8988T (cell line): ENCODE results near the gene SENP6.
"Not testable (repeated sequence)": the region's sequence is repeated elsewhere in the genome, so short reads cannot be mapped to it uniquely, and the experiment has no call there.

ENCODE experiments used
- DNase-seq: peaks from one replicate; pipeline ENCODE4 v3.0.0; 2011

The SENP6 gene

DNA sequence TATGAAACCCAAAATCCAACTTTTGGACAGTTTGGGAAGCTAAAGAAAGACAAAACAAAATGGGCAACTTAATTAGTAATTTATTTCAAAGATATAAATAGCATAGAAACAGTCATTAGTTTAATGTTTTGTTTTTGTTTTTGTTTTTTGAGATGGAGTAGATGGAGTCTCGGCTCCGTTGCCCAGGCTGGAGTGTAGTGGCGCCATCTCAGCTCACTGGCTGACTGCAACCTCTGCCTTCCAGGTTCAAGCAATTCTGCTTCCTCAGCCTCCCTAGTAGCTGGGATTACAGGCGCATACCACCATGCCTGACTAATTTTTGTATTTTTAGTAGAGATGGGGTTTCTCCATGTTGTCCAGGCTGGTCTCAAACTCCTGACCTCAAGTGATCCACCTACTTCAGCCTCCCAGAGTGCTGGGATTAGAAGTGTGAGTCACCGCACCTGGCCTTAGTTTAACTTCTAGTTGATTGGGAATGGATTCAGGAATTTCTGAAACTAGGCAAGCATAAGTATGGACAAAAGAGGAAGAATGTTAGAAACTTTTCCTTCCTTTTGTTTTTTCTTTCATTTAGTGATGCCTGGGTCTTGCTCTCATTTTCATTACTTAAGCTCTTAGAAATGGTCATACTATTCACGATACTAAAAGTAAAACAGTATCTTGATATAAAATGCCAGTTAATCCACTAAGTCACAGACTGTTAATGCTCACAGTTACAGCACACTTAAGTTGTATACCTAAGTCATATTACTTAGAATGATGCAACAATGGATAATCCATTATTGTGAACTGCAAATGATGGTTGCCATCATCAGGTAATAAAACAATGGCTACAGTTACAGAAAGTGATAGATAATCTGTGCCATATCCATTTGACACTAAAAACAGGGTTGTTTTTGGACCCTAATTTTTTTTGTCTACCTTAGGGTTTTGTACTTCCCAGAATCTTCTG, 8.2 kb downstream of the SENP6 start:
- no peak for DNase-seq

DNA sequence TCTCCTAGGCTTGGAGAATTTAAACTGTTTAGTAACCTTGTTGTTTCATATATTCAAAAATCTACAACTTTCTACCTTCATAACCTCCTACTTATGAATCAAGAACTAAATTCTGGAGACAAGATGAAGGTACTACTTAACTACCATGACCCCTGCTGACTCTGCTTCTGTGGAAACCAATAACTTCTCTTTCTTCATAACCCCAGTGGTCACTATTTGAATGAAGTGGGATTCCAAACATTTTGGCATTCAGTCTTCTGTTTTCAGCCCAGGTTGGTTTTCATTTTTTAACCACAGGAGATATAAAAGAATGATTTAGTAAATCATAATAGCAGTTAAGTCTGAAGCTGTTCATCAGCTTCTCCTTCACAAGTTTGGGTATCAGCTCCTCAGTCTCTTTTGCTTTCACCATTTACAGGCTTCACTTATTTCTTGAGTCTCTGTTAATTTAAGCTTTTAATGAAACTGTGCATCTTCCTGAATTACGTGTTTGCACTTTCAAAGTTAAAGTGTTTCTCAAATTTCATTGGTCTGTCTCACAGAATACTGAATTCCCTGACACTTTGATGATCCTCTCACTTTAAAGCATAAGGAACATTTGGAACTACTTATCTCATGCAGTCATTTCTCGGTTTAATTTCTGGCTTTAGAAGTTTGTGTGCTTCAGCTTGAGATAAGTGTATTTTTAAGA, 9.5 kb downstream of the SENP6 start:
- DNase-seq = no peak

DNA sequence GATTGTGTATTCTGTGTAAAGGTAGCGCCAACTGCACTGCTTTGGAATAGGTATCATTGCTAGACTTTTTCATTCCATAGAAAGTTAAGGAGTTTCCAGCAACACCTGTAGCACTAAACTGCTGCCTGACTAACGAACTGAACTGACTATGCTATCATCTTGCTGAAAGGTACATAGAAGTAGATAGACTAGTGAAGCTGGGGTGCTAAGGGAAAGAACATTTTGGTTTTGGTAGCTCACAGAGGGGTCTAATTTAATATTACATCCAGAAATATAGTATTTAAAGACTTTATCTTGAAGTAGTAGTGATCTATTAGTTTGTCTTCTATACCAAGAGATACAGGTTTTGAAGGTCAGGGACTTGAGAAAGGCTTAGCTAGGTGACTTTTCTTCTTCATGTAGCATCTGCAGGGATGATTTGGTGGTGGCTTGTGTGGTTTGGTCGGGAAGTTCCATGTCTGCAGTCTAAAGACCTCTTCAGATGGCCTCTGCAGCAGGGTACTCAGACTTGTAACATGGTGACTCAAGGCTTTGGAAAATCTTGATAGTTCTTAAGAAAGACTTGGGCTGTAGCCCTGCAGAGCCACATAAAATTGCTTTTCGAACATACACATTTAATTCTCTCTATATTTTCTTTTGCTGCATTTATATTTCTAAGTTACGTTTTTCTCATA, 10.2 kb downstream of the SENP6 start:
- no peak for DNase-seq

- no peak for DNase-seq
Observed at GRCh38 chr6:75612434-75612833, 10.8 kb downstream of the SENP6 start.

DNA sequence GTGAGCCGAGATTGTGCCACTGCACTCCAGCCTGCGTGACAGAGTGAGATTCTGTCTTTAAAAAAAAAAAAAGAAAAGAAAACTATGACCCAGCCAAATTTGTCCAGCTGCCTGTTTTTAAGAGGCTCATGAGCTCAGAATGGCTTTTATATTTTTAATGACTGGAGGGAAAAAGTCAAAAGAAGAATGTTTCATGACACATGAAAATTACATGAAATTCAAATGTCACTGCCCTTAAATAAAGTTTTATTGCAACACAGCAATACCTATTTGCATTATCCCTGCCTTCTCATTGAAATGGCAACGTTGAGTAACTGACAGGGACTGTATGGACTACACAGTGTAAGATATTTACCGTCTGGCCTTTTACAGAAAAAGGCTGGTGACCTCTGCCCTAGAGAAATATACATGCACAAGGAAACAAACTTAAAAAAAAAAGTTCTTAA, 11.4 kb downstream of the SENP6 start:
- DNase-seq = no peak

- DNase-seq = no peak
Observed at GRCh38 chr6:75618437-75618836, 16.8 kb downstream of the SENP6 start.

GRCh38 chr6:75619230-75619899, 17.7 kb downstream of the SENP6 start:
- no peak for DNase-seq

DNA sequence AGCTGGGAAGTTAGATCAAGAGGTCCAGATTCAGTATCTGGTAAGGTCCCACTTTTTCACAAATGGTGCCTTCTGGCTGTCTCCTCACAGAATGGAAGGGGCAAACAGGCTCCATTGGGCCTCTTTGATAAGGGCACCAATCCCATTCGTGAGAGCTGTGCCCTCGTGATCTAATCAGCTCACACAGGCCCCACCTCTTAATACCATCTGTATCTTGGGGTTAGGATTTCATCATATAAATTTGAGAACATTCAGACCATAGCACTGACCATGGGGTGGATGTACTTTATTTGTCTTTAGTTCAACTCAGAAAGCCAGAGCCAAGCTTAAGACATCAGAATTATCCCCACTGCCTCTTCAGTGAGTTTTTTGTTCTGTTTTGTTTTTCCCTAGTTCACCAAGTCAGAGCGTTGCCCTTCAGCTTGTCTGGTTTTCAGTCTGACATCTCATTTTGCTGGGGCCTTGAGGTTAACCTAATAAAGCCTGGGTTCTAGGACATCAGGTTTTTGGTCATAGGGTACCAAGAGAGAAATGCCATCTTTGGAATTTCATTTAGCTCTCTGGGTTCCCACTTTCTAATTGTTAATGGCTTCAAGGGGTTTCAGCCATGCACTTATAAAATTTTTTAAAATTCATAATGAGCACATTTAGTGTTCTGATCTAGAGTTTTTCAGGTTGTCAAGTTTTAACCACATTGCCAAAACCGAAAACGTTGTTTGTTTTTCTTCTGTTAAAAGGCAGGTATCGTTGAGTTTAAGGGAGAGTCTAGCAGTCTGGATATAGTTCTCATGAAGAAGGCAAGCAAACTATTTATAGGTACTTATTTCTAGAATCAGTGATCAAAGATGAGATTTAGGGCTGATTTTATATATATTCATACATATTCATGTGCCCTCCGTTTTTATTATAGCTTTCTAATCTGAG, 19.0 kb downstream of the SENP6 start:
- DNase-seq = no peak

DNA sequence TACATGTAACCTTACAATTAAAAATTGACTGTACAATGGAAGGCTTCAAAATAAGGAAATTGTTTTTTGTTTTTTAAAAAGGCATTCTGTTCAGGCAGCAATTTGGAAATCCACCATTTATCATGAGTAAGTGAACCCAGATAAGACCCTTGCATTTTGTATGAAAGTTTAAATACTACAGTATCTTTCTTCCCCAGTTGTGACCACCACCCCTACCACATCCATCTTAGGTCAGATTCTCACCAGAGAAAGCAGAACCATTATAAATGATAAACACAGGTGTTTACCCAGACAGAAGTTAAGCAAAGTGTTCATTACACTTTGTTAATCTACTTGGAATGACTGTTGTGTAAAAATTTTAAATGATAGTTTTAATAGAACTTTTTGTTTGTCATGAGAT, 20.2 kb downstream of the SENP6 start:
- no peak for DNase-seq

DNA sequence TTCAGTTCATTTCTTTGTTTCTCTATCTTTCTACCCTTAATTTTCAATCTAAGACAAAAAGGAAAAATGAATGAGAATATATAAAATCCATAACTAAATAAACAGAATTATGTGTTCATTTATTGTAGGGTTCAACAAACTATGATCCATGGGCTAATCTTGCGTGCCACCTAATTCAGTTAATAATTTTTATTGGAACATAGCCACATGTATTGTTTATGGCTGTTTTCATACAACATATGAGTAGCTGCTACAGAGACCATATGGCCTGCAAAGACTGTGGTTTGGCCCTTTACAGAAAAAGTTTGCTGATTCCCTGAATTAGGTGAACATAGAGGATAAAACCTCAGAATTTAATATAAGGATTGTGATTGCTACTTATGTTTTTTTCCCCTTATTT, 21.8 kb downstream of the SENP6 start:
- no peak for DNase-seq

DNA sequence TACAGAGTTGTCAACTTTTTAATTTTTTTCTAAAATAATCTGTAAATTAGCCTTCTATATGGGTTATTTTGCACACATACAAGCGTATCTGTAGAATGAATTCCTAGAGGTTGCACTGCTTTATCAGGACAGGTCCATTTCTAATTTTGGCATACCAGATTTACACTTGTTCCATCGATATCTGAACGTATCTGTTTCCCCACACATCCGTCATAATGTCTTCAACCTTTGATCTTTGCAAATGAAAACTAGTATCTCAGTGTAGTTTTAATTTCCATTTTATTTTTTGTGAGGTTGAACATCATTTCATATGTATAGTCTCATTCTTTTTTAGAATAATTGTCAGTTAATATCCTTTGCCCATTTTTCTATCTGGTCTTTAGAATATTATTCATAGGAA, 22.7 kb downstream of the SENP6 start:
- DNase-seq = no peak

GRCh38 chr6:75624988-75625387, 23.3 kb downstream of the SENP6 start:
- DNase-seq = no peak

DNA sequence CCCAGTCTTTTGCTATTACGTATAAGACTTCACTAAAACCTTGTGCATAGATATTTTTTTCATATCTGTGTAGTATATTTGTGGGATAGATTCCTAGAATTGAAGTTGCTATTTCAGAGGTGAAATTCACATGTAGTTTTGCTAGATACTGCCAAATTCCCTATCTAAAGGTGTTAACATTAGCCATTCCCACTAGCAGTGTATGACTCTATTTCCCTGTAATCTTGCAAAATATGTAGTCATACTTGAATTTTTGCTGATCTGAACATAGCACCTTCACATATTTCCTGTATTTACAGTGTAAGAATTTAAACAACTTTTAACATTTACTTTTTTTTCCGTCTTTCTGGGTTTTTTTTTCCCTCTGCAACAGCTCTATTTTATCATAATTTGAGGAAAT, 24.9 kb downstream of the SENP6 start:
- no peak for DNase-seq

GRCh38 chr6:75627708-75628107, 26.0 kb downstream of the SENP6 start:
- not testable (repeated sequence) for DNase-seq

DNA sequence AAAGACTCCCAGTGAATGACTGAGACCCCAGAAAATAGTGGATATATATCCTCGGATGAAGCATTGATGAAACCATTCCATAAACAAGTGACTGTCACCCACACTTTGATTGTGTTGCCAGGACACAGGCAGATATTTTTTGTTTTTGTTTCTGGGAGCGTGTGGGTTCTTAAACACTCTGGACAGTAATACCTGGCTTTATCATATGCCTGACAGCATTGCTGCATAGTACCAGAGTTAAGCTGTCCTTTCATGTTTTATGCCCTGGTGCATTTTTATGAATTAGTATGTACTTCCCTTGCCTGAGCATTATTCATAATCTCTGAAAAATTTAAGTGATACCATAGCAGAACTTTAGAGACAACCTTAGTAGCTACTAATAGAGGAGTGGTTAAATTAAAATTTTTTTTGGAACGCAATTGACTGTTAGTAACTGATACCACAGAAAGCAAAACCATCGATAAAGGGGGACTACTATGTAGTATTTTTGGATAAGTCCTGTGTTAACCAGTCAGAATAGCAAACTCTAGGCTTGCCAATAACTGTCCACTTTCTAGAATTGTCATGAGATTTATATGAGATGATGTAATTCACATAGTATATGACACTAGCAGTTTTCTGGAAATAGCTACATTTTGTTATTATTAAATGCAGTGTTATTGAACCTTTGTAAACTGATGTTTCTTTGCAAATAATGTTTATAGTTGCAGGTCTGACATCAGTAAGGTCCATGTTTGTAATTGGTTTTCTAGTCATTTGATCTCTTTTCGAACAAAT, 30.4 kb downstream of the SENP6 start:
- no peak for DNase-seq

- no peak for DNase-seq
Observed at GRCh38 chr6:75633045-75633444, 31.4 kb downstream of the SENP6 start.

DNA sequence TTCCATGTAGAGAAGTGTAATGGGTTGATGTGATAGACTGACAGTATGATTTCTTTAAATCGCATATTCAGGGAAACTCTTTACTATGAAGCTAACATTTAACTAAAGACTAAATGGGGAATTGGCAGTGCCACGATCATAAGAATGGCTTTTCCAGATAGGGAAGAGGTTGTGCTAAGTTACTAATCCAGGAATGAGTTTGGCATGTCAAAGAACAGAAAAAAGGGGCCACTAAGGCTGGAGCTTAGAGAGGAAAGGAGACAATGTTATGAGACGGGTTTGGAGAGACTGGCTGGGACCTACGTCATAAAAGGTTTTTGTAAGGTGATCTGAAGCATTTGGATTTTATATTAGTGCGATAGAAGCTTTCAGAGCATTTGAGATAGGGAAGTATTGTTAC, 40.6 kb downstream of the SENP6 start:
- no peak for DNase-seq

- no peak for DNase-seq
Observed at GRCh38 chr6:75643173-75643572, 41.5 kb downstream of the SENP6 start.

DNA sequence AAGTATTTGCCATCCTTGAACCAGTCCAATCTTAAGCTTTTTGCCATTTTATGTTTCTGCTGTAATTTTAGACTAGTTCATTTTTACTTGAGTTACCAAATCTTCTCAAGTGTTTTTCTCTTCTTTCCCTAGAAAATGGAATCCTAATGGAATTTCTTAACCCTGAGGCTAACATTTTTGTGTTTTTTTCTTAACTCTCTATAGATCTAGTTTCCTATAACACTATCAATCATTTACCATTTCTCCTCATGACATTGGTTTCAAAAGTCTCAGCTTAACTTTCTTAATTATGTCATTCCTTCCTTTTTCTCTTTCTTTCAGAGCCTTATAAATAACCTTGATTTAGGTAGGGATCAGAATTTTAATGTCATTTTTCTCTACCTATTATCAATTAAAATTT, 54.8 kb downstream of the SENP6 start:
- no peak for DNase-seq

DNA sequence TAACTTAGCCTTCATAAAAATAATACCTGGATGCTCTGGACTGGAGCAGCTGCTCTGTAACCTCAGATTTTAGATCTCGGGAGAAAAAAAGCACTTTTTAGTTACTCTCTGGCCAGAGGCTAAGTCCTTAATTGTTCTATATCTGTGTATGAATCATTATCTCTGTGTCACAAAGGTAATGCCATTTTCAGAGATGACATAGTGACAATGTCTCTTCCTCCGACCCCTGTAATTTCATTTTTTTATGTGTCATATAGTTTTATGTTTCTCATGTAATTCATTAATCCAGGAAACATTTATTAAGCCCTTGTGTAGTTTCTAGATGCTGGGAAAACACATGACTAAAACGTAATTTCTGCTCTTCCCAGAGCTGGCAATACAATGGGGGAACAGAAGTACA, 55.6 kb downstream of the SENP6 start:
- no peak for DNase-seq

DNA sequence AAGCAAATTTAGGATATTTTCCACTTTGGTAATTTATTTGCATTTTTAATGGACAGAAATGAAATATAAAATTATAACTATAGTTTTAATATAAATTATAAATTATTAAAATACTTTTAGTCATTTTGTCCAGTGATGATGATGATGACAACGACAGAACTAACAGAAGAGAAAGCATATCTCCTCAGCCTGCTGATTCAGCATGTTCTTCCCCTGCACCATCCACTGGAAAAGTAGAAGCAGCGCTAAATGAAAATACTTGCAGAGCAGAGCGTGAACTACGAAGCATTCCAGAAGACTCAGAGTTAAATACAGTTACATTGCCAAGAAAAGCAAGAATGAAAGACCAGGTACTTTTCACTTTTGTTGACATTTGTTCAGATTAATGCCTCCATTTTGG, 64.9 kb downstream of the SENP6 start:
- DNase-seq = no peak
